Small intestine (tissue), 7 donors: Measurements from ENCODE around the gene GRK5. TPM values are rescaled to one million over a fixed set of nuclear protein-coding genes. Genes with fewer than 3 reads are reported as not detected.

ENCODE experiments used
- DNase-seq, 2 donors: peaks; one replicate each; pipeline versions ENCODE4 v3.0.0 to v3.0.0-alpha.2; 2013
- FAIRE-seq: peaks from 2 replicates; lab custom pipeline; 2012; peaks lifted over from hg19 to GRCh38; lab: Jason Lieb, UNC
- H3K27ac ChIP-seq, 3 donors: one replicate each; pipeline ENCODE4 v1.5.1; 2013; ENCODE audit warnings: low read length in 2 of 3, mild to moderate bottlenecking in 2 of 3, control low read depth in 1 of 3, inconsistent platforms in 1 of 3, low read depth in 1 of 3, moderate library complexity in 1 of 3
- H3K27me3 ChIP-seq, 3 donors: one replicate each; pipeline ENCODE4 v1.6.1; 2013; ENCODE audit warnings: low read length in 3 of 3, inconsistent platforms in 1 of 3; ENCODE audit not compliant: control insufficient read depth in 3 of 3, insufficient read depth in 3 of 3
- H3K36me3 ChIP-seq, 3 donors: one replicate each; pipeline ENCODE4 v1.6.1; 2013; ENCODE audit warnings: low read length in 3 of 3, inconsistent platforms in 1 of 3, low read depth in 1 of 3, mild to moderate bottlenecking in 1 of 3, moderate library complexity in 1 of 3; ENCODE audit not compliant: control insufficient read depth in 3 of 3, insufficient read depth in 2 of 3
- H3K4me1 ChIP-seq, 3 donors: one replicate each; pipeline ENCODE4 v1.6.1; 2013; ENCODE audit warnings: low read length in 2 of 3, inconsistent platforms in 1 of 3, low read depth in 1 of 3, mild to moderate bottlenecking in 1 of 3, moderate library complexity in 1 of 3; ENCODE audit not compliant: control insufficient read depth in 3 of 3, insufficient read depth in 2 of 3
- H3K4me3 ChIP-seq, 3 donors: one replicate each; pipeline ENCODE4 v1.5.1; 2013; ENCODE audit warnings: low read length in 3 of 3, control low read depth in 1 of 3, inconsistent platforms in 1 of 3, low read depth in 1 of 3, mild to moderate bottlenecking in 1 of 3, moderate library complexity in 1 of 3
- H3K9me3 ChIP-seq, 2 donors: one replicate each; pipeline ENCODE4 v1.6.1; 2013; ENCODE audit warnings: low read depth in 1 of 2, low read length in 1 of 2; ENCODE audit not compliant: control insufficient read depth in 2 of 2, insufficient read depth in 1 of 2
- WGBS, 3 donors: extraction: QIAGEN DNeasy Blood & Tissue Kit; methylation state at CpG; one replicate each; pipeline ENCODE4 v1.1.7; 2013; 5-methylcytosine and 5-hydroxymethylcytosine counted together
- polyA plus RNA-seq, 4 donors: library from polyadenylated mRNA; stranded (reverse) in 3 of 4; unstranded in 1 of 4; fragments of 200-250 nt in 3 of 4; fragments of 120-200 nt in 1 of 4; gene quantifications; one replicate each; pipeline versions ENCODE4 v1.2.1 to v1.2.3, GENCODE V29; 2013
- donor health status: healthy with polysubstance abuse.
- donor health status: control.
- donor health status: control.
- donor health status: Bipolar disorder and iron deficiency.
- donor health status: healthy.

Gene GRK5
- polyA plus RNA-seq, 4 donors, result 21.6 to 50.5 (median 26.0) TPM

GRCh38 chr10:119286516-119286915 lies 79.1 kb downstream of the GRK5 start:
- Histone ChIP-seq H3K27ac (peak overlapping the region in 1 of 3 donors; percentile 23), H3K27me3 (no peaks in the 10 kb centered on the region), H3K4me3 (no peak overlapping the region), H3K9me3 (no peaks in the 10 kb centered on the region), H3K36me3 (peaks cover 0 to 29% (median 0%) of the 10 kb centered on the region in 3 donors), H3K4me1 (peaks cover 8 to 23% (median 8%) of the 10 kb centered on the region in 3 donors)
- DNase-seq (no peak), FAIRE-seq (no peak)
- 82 to 88% (median 84%) methylated on average over 6 of the region's 6 CpGs for WGBS, 3 donors

GRCh38 chr10:119286983-119287633 lies 79.7 kb downstream of the GRK5 start:
- H3K27me3 ChIP-seq, result no peaks in the 10 kb centered on the region
- peaks cover 8 to 18% (median 8%) of the 10 kb centered on the region in 3 donors for H3K4me1 ChIP-seq
- no peaks in the 10 kb centered on the region for H3K9me3 ChIP-seq
- WGBS, 3 donors, result 88 to 99% (median 93%) methylated on average over 2 of the region's 2 CpGs
- DNase-seq (no peak), FAIRE-seq (no peak)
- no peak overlapping the region for H3K27ac ChIP-seq
- H3K4me3 ChIP-seq, result no peak overlapping the region
- H3K36me3 ChIP-seq, result peaks cover 0 to 25% (median 0%) of the 10 kb centered on the region in 3 donors

- Histone ChIP-seq H3K4me1 (peaks cover 8 to 26% (median 12%) of the 10 kb centered on the region in 3 donors), H3K27me3 (no peaks in the 10 kb centered on the region), H3K36me3 (peaks cover 0 to 17% (median 0%) of the 10 kb centered on the region in 3 donors), H3K9me3 (no peaks in the 10 kb centered on the region), H3K27ac (peak overlapping the region in 1 of 3 donors; percentile 10), H3K4me3 (no peak overlapping the region)
- 84 to 94% (median 90%) methylated on average over 6 to 7 of the region's 7 CpGs for WGBS, 3 donors
- FAIRE-seq (no peak), DNase-seq (no peak)
Measured at GRCh38 chr10:119288574-119289001, 81.2 kb downstream of the GRK5 start.

GRCh38 chr10:119289227-119289920 lies 82.0 kb downstream of the GRK5 start:
- Histone ChIP-seq H3K9me3 (no peaks in the 10 kb centered on the region), H3K4me1 (peaks cover 6 to 28% (median 15%) of the 10 kb centered on the region in 3 donors), H3K27me3 (no peaks in the 10 kb centered on the region), H3K4me3 (no peak overlapping the region), H3K27ac (peak overlapping the region in 2 of 3 donors; percentile 9 to 69), H3K36me3 (peaks cover 0 to 23% (median 2%) of the 10 kb centered on the region in 3 donors)
- no peak for FAIRE-seq
- 59 to 72% (median 63%) methylated on average over 8 of the region's 8 CpGs for WGBS, 3 donors
- no peak for DNase-seq

GRCh38 chr10:119290301-119291048 lies 83.1 kb downstream of the GRK5 start:
- H3K9me3 ChIP-seq, result no peaks in the 10 kb centered on the region
- peak overlapping the region in 1 of 3 donors; percentile 69 for H3K27ac ChIP-seq
- DNase-seq (no peak), FAIRE-seq (no peak)
- peaks cover 3 to 22% (median 15%) of the 10 kb centered on the region in 3 donors for H3K4me1 ChIP-seq
- H3K4me3 ChIP-seq, result no peak overlapping the region
- WGBS, 3 donors, result 57 to 68% (median 65%) methylated on average over 12 of the region's 12 CpGs
- no peaks in the 10 kb centered on the region for H3K27me3 ChIP-seq
- H3K36me3 ChIP-seq, result peaks cover 0 to 20% (median 4%) of the 10 kb centered on the region in 3 donors

- H3K9me3 ChIP-seq, result peaks cover 0 to 6% of the 10 kb centered on the region in 2 donors
- DNase-seq (no peak), FAIRE-seq (no peak)
- no peaks in the 10 kb centered on the region for H3K27me3 ChIP-seq
- WGBS, 3 donors, result 60 to 74% (median 63%) methylated on average over 6 of the region's 6 CpGs
- H3K36me3 ChIP-seq, result peaks cover 0 to 26% (median 4%) of the 10 kb centered on the region in 3 donors
- H3K4me1 ChIP-seq, result peaks cover 3 to 20% (median 15%) of the 10 kb centered on the region in 3 donors
- H3K4me3 ChIP-seq, result no peak overlapping the region
- H3K27ac ChIP-seq, result no peak overlapping the region
Measured at GRCh38 chr10:119291223-119291900, 84.0 kb downstream of the GRK5 start.

GRCh38 chr10:119292968-119293760 lies 85.8 kb downstream of the GRK5 start:
- peak overlapping the region in 2 of 3 donors; percentile 10 to 42 for H3K27ac ChIP-seq
- no peak overlapping the region for H3K4me3 ChIP-seq
- H3K27me3 ChIP-seq, result no peaks in the 10 kb centered on the region
- H3K4me1 ChIP-seq, result peaks cover 3 to 17% (median 15%) of the 10 kb centered on the region in 3 donors
- peaks cover 0 to 15% of the 10 kb centered on the region in 2 donors for H3K9me3 ChIP-seq
- 40 to 65% (median 57%) methylated on average over 11 of the region's 11 CpGs for WGBS, 3 donors
- DNase-seq (peak; percentile 49 to 86), FAIRE-seq (no peak)
- peaks cover 0 to 34% (median 4%) of the 10 kb centered on the region in 3 donors for H3K36me3 ChIP-seq
